ENCODE results near the gene HTRA2.
A peak's percentile ranks its signal among the peaks of the same experiment; 100 is the strongest.

The HTRA2 gene

GRCh38 chr2:74516650-74517049 lies 13.1 kb upstream of the HTRA2 start:
- no peak for DNase-seq

GRCh38 chr2:74522516-74522915 lies 7.2 kb upstream of the HTRA2 start:
- no peak for DNase-seq

GRCh38 chr2:74524005-74524404 lies 5.7 kb upstream of the HTRA2 start:
- no peak for DNase-seq

- DNase-seq: no peak
These were observed 4.6 kb upstream of the HTRA2 start for GRCh38 chr2:74524955-74525716.

- DNase-seq: no peak
These were observed 3.8 kb upstream of the HTRA2 start, which contains the start of gene DQX1 for GRCh38 chr2:74525717-74526648. Gene DQX1, minus strand, starts transcription at chr2:74526231. Its CDS starts 502 bp downstream, at chr2:74525729.

- no peak for DNase-seq
These were observed 3.0 kb upstream of the HTRA2 start for GRCh38 chr2:74526649-74527230.

- no peak for DNase-seq
These were observed 2.0 kb upstream of the HTRA2 start for GRCh38 chr2:74527741-74528140.

GRCh38 chr2:74528600-74529356 lies 955 bp upstream of the HTRA2 start:
- DNase-seq: no peak

GRCh38 chr2:74530239-74531187 lies 780 bp downstream of the HTRA2 start:
- DNase-seq: no peak

- no peak for DNase-seq
These were observed 1.9 kb downstream of the HTRA2 start for GRCh38 chr2:74531666-74532065.

GRCh38 chr2:74532222-74532621 lies 2.5 kb downstream of the HTRA2 start:
- peak; percentile 7 for DNase-seq

GRCh38 chr2:74533464-74533863 lies 3.7 kb downstream of the HTRA2 start:
- no peak for DNase-seq

GRCh38 chr2:74534411-74534810 lies 4.7 kb downstream of the HTRA2 start:
- DNase-seq: no peak

GRCh38 chr2:74535440-74535965 lies 5.8 kb downstream of the HTRA2 start:
- DNase-seq: no peak

GRCh38 chr2:74536166-74536950 lies 6.6 kb downstream of the HTRA2 start:
- no peak for DNase-seq

- no peak for DNase-seq
These were observed 7.4 kb downstream of the HTRA2 start for GRCh38 chr2:74537140-74537539.

- no peak for DNase-seq
These were observed 9.2 kb downstream of the HTRA2 start for GRCh38 chr2:74538881-74539339.

GRCh38 chr2:74540291-74540690 lies 10.6 kb downstream of the HTRA2 start:
- no peak for DNase-seq

GRCh38 chr2:74542978-74543377 lies 13.2 kb downstream of the HTRA2 start:
- DNase-seq: no peak

GRCh38 chr2:74544634-74545033 lies 14.9 kb downstream of the HTRA2 start:
- DNase-seq: no peak
